22Rv1 (cell line): ENCODE data around the gene NDFIP2.

Experiments
- CTCF ChIP-seq: fragments of 450-650 bp; IDR thresholded peaks from 2 replicates; pipeline ENCODE4 v1.5.1; 2017; ENCODE audit warnings: mild to moderate bottlenecking
- ZFX ChIP-seq: fragments of 450-650 bp; IDR thresholded peaks from 2 replicates; pipeline ENCODE4 v1.6.1; 2017; ENCODE audit warnings: antibody characterized with exemption, borderline replicate concordance

DNA sequence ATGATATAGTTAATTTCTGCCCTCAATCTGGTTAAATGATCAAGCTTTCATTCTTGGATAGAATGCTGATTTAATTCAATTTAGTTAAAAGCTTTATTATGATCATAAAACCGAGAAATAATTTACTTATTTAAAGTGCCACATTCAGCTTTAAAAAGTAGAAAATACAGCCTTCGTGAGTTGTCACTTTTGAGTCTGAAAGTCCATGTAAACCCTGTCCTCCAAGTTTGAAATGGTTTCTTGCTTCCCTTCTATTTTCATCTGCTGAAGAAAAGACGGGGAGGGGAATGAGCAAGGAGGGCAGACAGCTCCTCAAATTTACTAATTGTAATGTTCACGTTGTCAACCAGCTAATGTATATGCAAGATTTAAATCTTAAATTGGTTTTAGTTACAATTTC, 59.5 kb downstream of the NDFIP2 start:
- TF ChIP-seq CTCF = no peak
- TF ChIP-seq ZFX = no peak
